Stimulated activated CD8-positive, alpha-beta memory T cell treated with anti-CD3 and anti-CD28 coated beads, Interleukin-2, amount 100 ng/mL, for 48 hours (primary cell): ENCODE results near the gene C12orf56.
"Not testable (repeated sequence)": the region's sequence is repeated elsewhere in the genome, so short reads cannot be mapped to it uniquely, and the experiment has no call there.

ENCODE experiments used
- DNase-seq, 2 donors: peaks; one replicate each; pipeline ENCODE4 v3.0.0-alpha.2; 2020; ENCODE audit warnings: low read depth in 2 of 2

Gene C12orf56

DNA sequence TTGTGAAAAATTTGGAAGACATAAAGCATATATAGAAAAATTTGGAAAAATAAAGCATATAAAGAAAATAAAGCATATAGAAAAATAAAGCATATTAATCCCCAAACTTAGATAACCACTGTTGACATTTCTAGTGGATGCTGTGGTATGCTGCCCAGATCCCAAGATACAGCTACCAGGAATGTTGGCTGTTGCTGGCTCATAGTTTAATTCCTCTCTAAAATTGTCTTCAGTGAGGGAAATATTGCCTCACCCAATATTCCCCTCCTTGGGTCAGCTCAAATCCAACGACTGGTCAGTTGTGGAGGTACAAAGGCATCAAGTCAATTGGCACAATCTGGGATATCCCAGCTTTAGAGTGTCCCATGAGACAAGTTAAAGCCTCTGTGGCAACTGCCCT, 158.4 kb downstream of the C12orf56 start:
- DNase-seq, result no peak

DNA sequence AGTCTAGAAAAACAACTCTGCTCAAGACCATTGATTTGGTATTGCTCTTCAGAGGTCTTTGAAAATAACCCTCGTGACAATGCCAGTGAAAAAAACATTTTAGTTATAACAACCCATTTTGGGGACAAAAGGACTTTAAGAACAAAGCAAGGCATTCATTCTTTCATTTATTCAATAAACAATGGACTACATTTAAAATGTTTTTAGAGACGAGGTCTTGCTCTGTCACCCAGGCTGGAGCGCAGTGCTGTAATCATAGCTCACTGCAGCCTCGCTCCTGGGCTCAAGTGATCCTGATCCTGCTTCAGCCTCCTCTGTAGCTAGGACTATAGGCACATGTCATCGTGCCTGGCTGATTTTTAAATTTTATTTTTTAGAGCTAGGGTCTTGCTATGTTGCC, 160.8 kb downstream of the C12orf56 start:
- no peak for DNase-seq

DNA sequence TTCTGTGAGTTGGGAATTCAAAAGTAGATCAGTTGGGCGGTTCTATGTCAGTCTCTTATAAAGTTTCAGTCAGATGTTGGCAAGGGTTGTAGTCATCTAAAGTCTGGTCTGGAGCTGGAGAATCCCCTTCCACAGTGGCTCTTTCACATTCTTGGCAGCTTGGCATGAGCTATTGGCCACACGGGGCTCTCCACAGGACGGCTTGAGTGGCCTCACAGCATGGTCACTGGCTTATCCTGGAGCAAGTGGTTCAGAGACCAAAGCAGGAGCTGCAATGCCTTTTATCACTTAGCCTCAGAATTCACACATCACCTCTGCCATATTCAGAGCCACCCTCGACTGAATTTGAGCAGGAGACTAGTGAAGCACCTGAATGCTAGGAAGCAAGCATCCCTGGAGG, 161.3 kb downstream of the C12orf56 start:
- DNase-seq, result no peak

DNA sequence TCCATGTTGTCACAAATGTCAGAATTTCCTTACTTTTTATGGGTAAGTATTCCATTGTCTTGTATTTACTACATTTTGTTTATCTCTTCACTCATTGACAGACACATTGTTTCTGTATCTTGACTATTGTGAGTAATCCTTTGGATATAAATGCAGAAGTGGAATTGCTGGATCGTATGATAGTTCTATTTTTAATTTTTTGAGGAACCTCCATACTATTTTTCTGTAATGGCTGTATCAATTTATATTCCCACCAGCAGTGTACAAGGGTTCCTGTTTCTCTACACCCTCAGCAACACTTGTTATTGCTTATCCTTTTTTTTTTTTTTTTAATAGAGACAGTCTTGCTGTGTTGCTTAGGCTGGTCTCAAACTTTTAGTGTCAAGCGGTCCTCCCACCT, 164.9 kb downstream of the C12orf56 start:
- no peak for DNase-seq

DNA sequence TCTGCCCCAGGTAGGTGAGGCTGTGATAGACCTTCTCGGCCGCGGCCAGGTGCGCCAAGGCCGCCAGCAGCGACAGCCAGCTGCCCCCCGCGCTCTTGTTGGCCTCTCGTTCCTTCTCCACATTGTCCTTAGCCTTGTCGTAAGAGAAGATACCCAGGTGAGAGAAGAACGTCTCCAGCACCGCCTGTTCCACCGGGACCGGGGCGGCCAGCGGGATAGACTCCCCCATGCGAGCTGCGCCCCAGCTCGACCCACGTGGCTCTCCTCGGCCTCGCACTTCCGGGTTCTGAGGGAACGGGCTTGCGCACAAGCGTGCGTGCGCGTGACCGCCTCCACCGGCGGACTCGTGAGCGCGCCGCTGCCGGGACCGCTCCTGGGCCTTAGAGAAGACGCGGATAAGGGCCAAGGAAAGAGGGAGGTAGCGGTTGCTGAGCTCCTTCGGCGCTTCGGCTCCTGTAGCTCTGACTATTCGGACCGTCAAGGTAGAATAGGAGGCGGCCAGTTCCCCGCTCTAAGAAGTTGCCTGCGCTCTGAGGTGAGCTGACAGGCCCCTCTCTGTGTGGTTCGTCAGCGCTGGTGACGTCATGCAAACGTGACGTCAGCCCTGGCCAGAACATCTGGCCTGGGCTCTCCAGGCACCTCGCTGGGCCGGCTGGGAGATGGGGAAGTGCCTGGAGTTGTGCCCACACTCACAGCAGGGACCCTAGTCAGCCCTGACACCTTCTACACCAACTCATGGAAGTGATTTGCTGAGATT, 168.4 kb downstream of the C12orf56 start, which contains the start of gene KICS2:
Gene KICS2, minus strand, starts transcription at position 288 of the 757 bp plus-strand sequence. Its CDS starts 59 bp downstream, at position 229.
- DNase-seq, result peak; percentile 83 to 86

DNA sequence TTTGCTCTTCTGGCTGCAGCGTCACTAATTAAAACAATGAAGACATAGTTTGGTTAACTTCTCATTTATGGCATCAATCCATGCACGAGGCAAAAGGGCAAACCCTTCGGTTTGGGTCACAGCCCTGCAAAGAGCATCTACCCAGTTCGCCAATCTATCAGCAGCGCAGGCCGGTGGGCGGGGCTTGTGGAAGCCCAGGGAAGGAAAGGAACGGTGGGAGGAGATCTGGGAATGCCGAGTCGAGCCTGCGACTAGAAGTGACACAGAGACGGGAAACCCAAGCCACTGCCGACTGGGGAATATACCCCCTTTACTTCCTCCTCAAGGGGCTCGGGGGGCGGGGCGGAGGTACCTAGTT, 168.9 kb downstream of the C12orf56 start:
- DNase-seq, result peak; percentile 18 to 34

DNA sequence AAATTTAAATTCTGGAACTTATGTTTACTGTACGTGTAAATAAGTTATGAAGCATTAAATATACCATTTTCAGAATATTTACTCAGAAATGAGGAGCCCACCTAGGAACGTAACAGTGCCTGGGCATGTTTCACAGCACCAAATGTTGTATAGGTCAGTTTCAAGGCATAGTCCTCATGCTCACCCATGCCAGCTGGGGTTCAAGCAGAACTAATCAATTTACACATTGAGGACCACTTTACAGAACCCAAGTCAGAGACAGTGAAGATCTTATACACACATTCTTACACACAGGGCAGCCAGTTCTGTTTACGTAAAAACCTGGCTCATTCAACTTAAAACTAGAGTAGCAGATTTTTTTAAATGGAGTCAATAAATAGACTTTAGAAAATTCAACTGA, 170.5 kb downstream of the C12orf56 start:
- no peak for DNase-seq

DNA sequence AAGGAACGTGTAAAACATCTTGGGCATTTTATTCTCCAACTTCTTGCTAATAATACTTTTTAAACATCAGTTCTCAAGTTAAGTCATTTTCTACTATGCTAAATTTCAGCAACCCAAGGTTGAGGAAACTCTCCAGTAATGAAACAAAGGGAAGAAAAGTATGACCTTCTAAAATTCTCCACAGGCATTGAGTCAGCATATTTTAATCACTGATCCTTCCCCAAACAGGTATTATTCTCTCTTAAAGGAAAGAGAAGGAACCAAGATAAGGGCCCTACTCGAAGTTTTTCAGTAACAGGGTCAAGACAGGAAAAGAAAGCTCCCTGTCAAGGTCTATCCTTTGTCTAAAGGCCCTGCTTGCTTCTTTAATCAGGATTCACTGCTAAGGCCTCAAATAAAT, 171.4 kb downstream of the C12orf56 start:
- no peak for DNase-seq

DNA sequence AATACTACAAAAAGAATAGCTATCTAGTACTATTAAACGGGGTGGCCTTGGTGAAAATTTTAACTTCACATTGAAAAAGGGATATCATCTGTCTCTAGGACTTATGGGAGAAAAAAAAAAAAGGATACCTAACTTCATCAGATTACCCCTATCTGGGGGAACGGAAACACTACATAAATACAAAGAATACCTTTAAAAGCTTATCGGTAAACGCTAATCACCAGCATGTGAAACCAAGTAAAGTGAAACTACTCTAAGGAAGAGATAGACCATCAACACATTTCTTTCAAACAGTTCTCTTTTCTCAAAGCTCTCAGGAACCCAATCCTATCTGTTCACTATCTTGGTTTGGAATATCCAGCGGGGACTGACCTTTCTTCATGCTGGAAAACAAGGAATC, 172.0 kb downstream of the C12orf56 start:
- DNase-seq, result no peak

DNA sequence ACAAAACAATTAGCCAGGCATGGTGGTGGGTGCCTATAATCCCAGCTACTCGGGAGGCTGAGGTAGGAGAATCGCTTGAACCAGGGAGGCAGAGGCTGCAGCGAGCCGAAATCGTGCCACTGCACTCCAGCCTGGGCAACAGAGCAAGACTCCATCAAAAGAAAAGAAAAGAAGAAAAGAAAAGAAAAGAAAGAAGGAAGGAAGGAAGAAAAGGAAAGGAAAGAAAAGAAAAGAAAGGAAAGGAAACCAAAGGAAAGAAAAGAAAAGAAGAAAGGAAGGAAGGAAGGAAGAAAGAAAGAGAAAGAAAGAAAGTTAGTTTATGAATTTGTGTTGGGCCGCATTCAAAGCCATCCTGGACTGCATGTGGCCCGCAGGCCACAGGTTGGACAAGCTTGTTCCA, 172.9 kb downstream of the C12orf56 start:
- DNase-seq, result not testable (repeated sequence)

DNA sequence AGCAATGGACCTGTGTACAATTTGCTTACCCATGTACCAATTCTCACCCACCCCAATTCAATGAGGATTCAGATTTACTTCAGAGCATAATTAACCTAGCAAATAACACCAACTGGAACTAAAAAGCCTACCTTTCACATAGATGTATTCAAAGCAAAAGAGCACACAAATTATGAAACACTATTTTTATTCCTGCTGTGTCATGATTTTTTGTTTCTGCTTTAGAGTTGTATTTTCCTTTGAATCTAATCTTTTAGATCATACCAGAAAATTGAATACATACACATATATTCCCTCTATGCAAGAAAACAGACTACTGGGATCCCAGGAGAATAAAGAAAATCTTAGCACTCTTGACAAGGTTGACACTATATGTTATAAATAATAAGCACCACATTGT, 174.3 kb downstream of the C12orf56 start:
- no peak for DNase-seq
